ENCODE results near the gene C1orf116.

Gene C1orf116

DNA sequence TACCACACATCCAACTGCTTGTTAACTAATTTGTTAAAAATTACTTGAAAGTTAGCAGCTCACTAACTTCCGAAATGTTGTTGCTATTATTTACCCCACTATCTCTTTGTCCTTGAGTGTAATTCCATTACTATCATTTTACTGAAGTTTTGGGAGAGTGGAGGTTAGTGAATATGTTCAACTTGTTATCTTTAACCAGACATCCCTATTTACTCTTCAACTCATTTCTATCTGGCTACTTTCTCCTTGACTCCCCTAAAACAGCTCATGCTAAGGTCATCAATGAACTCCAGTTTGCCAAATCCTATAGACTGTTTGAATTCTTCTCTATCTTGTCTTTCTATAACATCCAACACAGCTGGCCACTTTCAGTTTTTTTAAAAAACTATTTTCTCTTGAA is 4.3 kb upstream of the C1orf116 start:
- Histone ChIP-seq H2AFZ (ENCODE audit: low read length) (no peak overlapping the region), H3K4me1 (ENCODE audit: insufficient read depth, low read length, poor library complexity, severe bottlenecking) (no peaks in the 10 kb centered on the region), H3K4me3 (ENCODE audit: low read length, poor library complexity, severe bottlenecking) (no peak overlapping the region), H3F3A (ENCODE audit: low read depth) (no peaks in the 10 kb centered on the region), H3K79me2 (ENCODE audit: insufficient read depth, low read length) (no peaks in the 10 kb centered on the region), H4K20me1 (ENCODE audit: insufficient read depth, low read length, poor library complexity, severe bottlenecking) (no peaks in the 10 kb centered on the region), H3K36me3 (ENCODE audit: insufficient read depth, low read length) (no peaks in the 10 kb centered on the region), H3K27me3 (ENCODE audit: insufficient read depth, low read length, poor library complexity, severe bottlenecking) (peaks cover 15% of the 10 kb centered on the region), H3K9me3 (ENCODE audit: insufficient read depth, low read depth, low read length) (no peaks in the 10 kb centered on the region), H3K9me2 (replicated peaks; ENCODE audit: low read depth, low read length) (no peaks in the 10 kb centered on the region), H3K4me2 (ENCODE audit: low read depth, low read length, poor library complexity, severe bottlenecking) (no peak overlapping the region), H3K9ac (ENCODE audit: low read depth, low read length, poor library complexity, severe bottlenecking) (no peak overlapping the region)
- TF ChIP-seq, protein P1, sequence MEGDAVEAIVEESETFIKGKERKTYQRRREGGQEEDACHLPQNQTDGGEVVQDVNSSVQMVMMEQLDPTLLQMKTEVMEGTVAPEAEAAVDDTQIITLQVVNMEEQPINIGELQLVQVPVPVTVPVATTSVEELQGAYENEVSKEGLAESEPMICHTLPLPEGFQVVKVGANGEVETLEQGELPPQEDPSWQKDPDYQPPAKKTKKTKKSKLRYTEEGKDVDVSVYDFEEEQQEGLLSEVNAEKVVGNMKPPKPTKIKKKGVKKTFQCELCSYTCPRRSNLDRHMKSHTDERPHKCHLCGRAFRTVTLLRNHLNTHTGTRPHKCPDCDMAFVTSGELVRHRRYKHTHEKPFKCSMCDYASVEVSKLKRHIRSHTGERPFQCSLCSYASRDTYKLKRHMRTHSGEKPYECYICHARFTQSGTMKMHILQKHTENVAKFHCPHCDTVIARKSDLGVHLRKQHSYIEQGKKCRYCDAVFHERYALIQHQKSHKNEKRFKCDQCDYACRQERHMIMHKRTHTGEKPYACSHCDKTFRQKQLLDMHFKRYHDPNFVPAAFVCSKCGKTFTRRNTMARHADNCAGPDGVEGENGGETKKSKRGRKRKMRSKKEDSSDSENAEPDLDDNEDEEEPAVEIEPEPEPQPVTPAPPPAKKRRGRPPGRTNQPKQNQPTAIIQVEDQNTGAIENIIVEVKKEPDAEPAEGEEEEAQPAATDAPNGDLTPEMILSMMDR (conservative IDR thresholded peaks at IDR 0.05; ENCODE audit: low read length): no peak
- no peak for TF ChIP-seq EZH2phosphoT487 (IDR thresholded peaks at IDR 0.05; ENCODE audit: borderline replicate concordance)

DNA sequence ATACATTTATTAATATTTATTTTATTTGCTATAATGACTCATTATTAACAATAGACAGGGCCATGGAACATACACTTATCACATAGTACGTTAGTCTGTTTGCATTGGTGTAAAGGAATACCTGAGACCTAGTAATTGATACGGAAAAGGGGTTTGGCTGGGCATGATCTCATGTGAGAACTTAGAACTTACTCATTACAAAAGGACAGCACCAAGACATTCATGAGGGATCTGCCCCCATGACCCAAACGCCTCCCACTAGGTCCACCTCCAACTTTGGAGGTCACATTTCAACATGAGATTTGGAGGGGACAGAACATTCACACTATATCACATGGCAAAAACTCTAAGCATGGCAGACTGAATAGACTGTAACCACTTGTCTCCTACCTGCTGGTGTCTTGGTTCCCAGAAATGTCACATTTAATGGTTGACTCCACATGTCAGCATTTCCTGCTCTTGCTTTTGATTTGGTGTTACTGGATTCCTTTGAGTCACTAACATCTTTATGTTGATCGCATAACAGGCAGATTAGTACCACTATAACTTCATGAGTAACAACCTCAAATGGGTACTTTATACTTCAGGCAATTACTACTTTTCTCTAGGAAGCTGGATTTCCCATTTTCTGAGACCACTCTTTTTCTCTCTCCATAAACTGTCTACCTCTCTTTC is 3.5 kb upstream of the C1orf116 start:
- no peaks in the 10 kb centered on the region for H4K20me1 ChIP-seq (ENCODE audit: insufficient read depth, low read length, poor library complexity, severe bottlenecking)
- H3K4me2 ChIP-seq (ENCODE audit: low read depth, low read length, poor library complexity, severe bottlenecking): no peak overlapping the region
- H3F3A ChIP-seq (ENCODE audit: low read depth): no peaks in the 10 kb centered on the region
- H3K79me2 ChIP-seq (ENCODE audit: insufficient read depth, low read length): no peaks in the 10 kb centered on the region
- H3K4me3 ChIP-seq (ENCODE audit: low read length, poor library complexity, severe bottlenecking): no peak overlapping the region
- no peaks in the 10 kb centered on the region for H3K9me3 ChIP-seq (ENCODE audit: insufficient read depth, low read depth, low read length)
- H3K4me1 ChIP-seq (ENCODE audit: insufficient read depth, low read length, poor library complexity, severe bottlenecking): no peaks in the 10 kb centered on the region
- no peaks in the 10 kb centered on the region for H3K36me3 ChIP-seq (ENCODE audit: insufficient read depth, low read length)
- peaks cover 15% of the 10 kb centered on the region for H3K27me3 ChIP-seq (ENCODE audit: insufficient read depth, low read length, poor library complexity, severe bottlenecking)
- H2AFZ ChIP-seq (ENCODE audit: low read length): no peak overlapping the region
- TF ChIP-seq EZH2phosphoT487 (IDR thresholded peaks at IDR 0.05; ENCODE audit: borderline replicate concordance): no peak
- TF ChIP-seq, protein P1 (conservative IDR thresholded peaks at IDR 0.05; ENCODE audit: low read length): no peak
- H3K9ac ChIP-seq (ENCODE audit: low read depth, low read length, poor library complexity, severe bottlenecking): no peak overlapping the region
- no peaks in the 10 kb centered on the region for H3K9me2 ChIP-seq (replicated peaks; ENCODE audit: low read depth, low read length)

DNA sequence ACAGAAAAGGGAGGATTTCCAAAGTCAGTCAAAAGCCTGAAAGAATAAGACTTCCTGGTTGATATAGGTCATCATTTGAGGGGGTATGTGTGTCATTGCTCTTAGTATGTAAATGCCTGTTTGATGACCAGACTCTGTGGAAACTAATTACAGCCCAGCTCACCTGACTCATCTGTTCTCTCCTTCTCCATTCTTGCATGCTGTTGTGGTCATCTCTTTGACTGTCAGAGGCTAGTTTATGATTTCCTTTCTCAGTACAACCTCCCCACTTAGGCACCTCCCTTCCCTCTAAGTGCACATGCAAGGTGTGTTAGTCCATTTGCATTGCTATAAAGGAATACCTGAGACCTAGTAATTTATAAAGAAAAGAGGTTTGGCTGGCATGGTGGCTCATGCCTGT is 2.4 kb upstream of the C1orf116 start:
- H3K36me3 ChIP-seq (ENCODE audit: insufficient read depth, low read length): no peaks in the 10 kb centered on the region
- no peaks in the 10 kb centered on the region for H3K79me2 ChIP-seq (ENCODE audit: insufficient read depth, low read length)
- no peak overlapping the region for H2AFZ ChIP-seq (ENCODE audit: low read length)
- H3K27me3 ChIP-seq (ENCODE audit: insufficient read depth, low read length, poor library complexity, severe bottlenecking): peaks cover 25% of the 10 kb centered on the region
- H3K9ac ChIP-seq (ENCODE audit: low read depth, low read length, poor library complexity, severe bottlenecking): no peak overlapping the region
- H4K20me1 ChIP-seq (ENCODE audit: insufficient read depth, low read length, poor library complexity, severe bottlenecking): no peaks in the 10 kb centered on the region
- no peak overlapping the region for H3K4me2 ChIP-seq (ENCODE audit: low read depth, low read length, poor library complexity, severe bottlenecking)
- H3K9me3 ChIP-seq (ENCODE audit: insufficient read depth, low read depth, low read length): no peaks in the 10 kb centered on the region
- H3K9me2 ChIP-seq (replicated peaks; ENCODE audit: low read depth, low read length): no peaks in the 10 kb centered on the region
- H3F3A ChIP-seq (ENCODE audit: low read depth): no peaks in the 10 kb centered on the region
- no peak overlapping the region for H3K4me3 ChIP-seq (ENCODE audit: low read length, poor library complexity, severe bottlenecking)
- no peaks in the 10 kb centered on the region for H3K4me1 ChIP-seq (ENCODE audit: insufficient read depth, low read length, poor library complexity, severe bottlenecking)
- no peak for TF ChIP-seq EZH2phosphoT487 (IDR thresholded peaks at IDR 0.05; ENCODE audit: borderline replicate concordance)
- TF ChIP-seq, protein P1 (conservative IDR thresholded peaks at IDR 0.05; ENCODE audit: low read length): no peak
